Heart left ventricle (tissue), 13 donors: ENCODE measurements around the gene SENP5.

Experiments used
- POLR2A ChIP-seq, 2 donors: fragments of 450-650 bp; IDR thresholded peaks; one replicate each; pipeline ENCODE4 v1.6.1; 2017; ENCODE audit warnings: antibody characterized with exemption in 2 of 2, mild to moderate bottlenecking in 2 of 2, moderate library complexity in 2 of 2
- TF ChIP-seq, protein P1 (sequence below), 12 donors: fragments of 200-600 bp; sonication (generic) in 4 of 12; IDR thresholded peaks; one replicate each; pipeline versions ENCODE4 v1.5.0 to v1.8.0; 2018 to 2022; ENCODE audit warnings: antibody characterized with exemption in 12 of 12, mild to moderate bottlenecking in 5 of 12
- donor health status: ischemic (EF 13 %, LVEDD 7.1; RV severe dilation, severe dysfunction).
- donor health status: DM: no; HTN: yes; CAD: no.
- donor health status: DM: no; HTN: no; CAD: no.
- donor health status: ischemic (EF 25% LVEDD 6.9; RV normal size, moderate dysfunction).
- donor health status: ischemic (EF 25% LVEDD 5.7; RV mildly dilated, moderate dysfunction).
- donor health status: ischemic (EF 35%, LVEDD 5.7; RV mildly dilated, moderate dysfunction).
- donor health status: nonischemic (EF 11% LVEDD 7.7; RV severe dilation, severe dysfunction).
- donor health status: DM: yes; HTN: yes; CAD: no.
- donor health status: PGD.
- donor health status: ischemic (EF 29% LVEDD 5.4; RV normal size, mild dysfunction).
- donor health status: nonischemic (EF 23%, LVEDD 6.1; RV moderate dilation, normal function).

DNA sequence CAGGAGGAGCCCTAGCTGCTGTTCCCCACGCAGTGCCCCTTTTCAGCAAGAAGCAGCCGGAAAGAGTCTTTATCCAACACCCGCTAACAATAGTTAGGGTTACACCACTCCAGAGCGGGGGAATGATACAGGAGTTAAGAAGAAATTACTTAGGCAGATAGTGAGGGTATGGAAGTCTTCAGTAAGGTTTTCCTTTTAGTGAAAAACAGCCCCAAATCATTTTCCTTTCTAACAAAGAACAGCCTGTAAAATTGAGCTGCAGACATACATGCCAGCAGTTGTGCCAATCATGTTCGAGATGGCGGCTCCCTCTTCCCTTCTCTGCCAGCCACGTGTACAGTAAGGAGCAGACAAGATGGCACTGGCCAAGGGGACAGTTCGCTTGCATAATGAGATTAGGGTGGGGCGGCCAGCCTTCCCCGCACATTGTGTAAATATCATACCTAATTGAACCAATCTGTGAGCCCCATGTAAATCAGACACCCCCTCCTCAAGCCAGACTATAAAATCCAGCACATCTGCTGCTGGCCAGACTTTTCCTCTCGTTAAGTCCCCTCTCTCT lies 18.5 kb upstream of the SENP5 start:
- TF ChIP-seq, protein P1, sequence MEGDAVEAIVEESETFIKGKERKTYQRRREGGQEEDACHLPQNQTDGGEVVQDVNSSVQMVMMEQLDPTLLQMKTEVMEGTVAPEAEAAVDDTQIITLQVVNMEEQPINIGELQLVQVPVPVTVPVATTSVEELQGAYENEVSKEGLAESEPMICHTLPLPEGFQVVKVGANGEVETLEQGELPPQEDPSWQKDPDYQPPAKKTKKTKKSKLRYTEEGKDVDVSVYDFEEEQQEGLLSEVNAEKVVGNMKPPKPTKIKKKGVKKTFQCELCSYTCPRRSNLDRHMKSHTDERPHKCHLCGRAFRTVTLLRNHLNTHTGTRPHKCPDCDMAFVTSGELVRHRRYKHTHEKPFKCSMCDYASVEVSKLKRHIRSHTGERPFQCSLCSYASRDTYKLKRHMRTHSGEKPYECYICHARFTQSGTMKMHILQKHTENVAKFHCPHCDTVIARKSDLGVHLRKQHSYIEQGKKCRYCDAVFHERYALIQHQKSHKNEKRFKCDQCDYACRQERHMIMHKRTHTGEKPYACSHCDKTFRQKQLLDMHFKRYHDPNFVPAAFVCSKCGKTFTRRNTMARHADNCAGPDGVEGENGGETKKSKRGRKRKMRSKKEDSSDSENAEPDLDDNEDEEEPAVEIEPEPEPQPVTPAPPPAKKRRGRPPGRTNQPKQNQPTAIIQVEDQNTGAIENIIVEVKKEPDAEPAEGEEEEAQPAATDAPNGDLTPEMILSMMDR (IDR thresholded peaks at IDR 0.05) = no peak
- TF ChIP-seq POLR2A (IDR thresholded peaks at IDR 0.05) = no peak
